Measurements from ENCODE around the gene DPP7. TPM values are rescaled to one million over a fixed set of nuclear protein-coding genes. Genes with fewer than 3 reads are reported as not detected.

The DPP7 gene
- total and polyA plus RNA-seq, 2 donors, result 112 to 476 TPM

DNA sequence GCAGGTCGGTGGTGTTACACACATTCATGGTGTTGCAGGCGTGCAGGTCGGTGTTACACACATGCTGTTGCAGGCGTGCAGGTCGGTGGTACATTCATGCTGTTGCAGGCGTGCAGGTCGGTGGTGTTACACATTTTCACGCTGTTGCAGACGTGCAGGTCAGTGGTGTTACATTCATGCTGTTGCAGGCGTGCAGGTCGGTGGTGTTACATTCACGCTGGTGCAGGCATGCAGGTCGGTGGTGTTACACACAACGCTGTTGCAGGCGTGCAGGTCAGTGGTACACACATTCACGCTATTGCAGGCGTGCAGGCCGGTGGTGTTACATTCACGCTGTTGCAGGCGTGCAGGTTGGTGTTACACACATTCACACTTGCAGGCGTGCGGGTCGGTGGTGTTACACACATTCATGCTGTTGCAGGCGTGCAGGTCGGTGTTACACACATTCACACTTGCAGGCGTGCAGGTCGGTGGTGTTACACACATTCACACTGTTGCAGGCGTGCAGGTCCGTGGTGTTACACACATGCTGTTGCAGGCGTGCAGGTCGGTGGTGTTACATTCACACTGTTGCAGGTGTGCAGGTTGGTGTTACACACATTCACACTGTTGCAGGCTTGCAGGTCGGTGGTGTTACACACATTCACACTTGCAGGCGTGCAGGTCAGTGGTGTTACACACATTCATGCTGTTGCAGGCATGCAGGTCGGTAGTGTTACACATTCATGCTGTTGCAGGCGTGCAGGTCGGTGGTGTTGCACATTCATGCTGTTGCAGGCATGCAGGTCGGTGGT lies 11.1 kb downstream of the DPP7 start:
- peaks cover 8 to 17% of the 10 kb centered on the region in 2 donors for H3K9me3 ChIP-seq (ENCODE audit: control insufficient read depth in 2 of 2, insufficient read depth in 1 of 2, low read length in 1 of 2)
- 95% methylated on average over 37 of the region's 37 CpGs for WGBS

DNA sequence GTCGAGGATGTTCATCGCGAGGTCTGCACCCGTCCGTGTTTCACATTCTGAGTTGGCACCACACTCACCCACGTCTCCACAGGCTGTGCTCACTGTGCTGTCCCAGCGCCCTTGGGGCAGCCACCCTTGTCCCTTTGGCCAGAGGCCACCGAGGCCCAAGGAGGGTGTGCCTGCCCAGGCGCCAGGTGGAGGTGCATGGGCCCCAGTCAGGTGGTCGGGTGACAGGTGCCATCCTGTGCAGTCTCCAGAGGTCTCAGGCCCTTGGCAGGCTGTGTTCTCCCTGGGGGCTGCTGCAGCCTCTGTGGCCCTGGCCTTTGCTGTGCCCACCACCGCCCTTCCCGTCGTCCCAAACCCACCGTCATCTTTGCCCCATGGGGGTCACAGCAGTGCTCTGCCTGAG lies 15.3 kb downstream of the DPP7 start:
- no peak overlapping the region for H3K4me3 ChIP-seq (ENCODE audit: low read length in 2 of 2)
- H3K27ac ChIP-seq (ENCODE audit: low read depth in 1 of 2, low read length in 1 of 2), result no peak overlapping the region
- peaks cover 63 to 72% of the 10 kb centered on the region in 2 donors for H3K36me3 ChIP-seq (ENCODE audit: control insufficient read depth in 2 of 2, insufficient read depth in 2 of 2, low read length in 1 of 2)
- H3K9me3 ChIP-seq (ENCODE audit: control insufficient read depth in 2 of 2, insufficient read depth in 1 of 2, low read length in 1 of 2), result peaks cover 8 to 24% of the 10 kb centered on the region in 2 donors
- H3K4me1 ChIP-seq (ENCODE audit: control insufficient read depth in 2 of 2, insufficient read depth in 2 of 2, low read length in 2 of 2), result peaks cover 4 to 19% of the 10 kb centered on the region in 2 donors
- WGBS, result 91% methylated on average over 14 of the region's 14 CpGs
- no peak for DNase-seq (ENCODE audit: low read depth in 6 of 9, low spot score in 9 of 9)
- no peaks in the 10 kb centered on the region for H3K27me3 ChIP-seq (ENCODE audit: control insufficient read depth in 2 of 2, insufficient read depth in 1 of 2, low read length in 1 of 2)

More for the DNA sequence above, 11.1 kb downstream of the DPP7 start:
- Histone ChIP-seq H3K27ac (ENCODE audit: low read depth in 1 of 2, low read length in 1 of 2) (no peak overlapping the region), H3K4me1 (ENCODE audit: control insufficient read depth in 2 of 2, insufficient read depth in 2 of 2, low read length in 2 of 2) (no peaks in the 10 kb centered on the region), H3K27me3 (ENCODE audit: control insufficient read depth in 2 of 2, insufficient read depth in 1 of 2, low read length in 1 of 2) (no peaks in the 10 kb centered on the region), H3K4me3 (ENCODE audit: low read length in 2 of 2) (no peak overlapping the region), H3K36me3 (ENCODE audit: control insufficient read depth in 2 of 2, insufficient read depth in 2 of 2, low read length in 1 of 2) (peaks cover 77 to 93% of the 10 kb centered on the region in 2 donors)
- no peak for DNase-seq (ENCODE audit: low read depth in 6 of 9, low spot score in 9 of 9)

DNA sequence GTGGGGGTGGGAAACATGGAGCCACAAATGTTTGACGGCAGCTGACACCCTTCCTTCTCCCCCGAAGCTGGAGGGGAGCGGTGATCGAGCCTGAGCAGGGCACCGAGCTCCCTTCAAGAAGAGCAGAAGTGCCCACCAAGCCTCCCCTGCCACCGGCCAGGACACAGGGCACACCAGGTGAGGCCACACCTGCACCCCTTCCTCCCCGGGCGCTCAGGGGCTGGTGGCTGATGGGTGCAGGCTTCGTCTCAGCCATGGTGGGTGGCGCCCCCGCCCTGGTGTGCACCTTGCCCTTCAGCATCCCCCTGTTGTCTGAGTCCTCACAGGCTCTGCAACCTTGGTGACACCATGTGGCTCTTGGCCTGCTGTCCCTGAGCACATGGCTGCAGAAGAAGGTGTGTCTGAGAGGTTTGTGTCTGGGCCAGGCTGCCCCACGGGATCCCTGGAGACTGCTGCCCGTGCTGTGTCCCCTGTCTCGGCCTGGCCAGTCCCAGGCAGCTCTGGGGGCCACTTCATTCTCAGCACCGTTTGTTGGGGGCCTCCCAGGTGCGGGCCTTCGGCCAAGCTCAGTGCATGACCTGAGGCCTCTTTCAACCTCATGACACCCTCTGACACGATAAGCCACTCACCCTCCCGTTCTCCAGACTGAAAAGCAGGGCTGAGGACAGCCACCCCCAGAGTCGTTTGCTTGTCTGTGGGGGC lies 16.6 kb downstream of the DPP7 start:
- H3K4me3 ChIP-seq (ENCODE audit: low read length in 2 of 2), result no peak overlapping the region
- DNase-seq (ENCODE audit: low read depth in 6 of 9, low spot score in 9 of 9), result no peak
- H3K36me3 ChIP-seq (ENCODE audit: control insufficient read depth in 2 of 2, insufficient read depth in 2 of 2, low read length in 1 of 2), result peaks cover 50 to 60% of the 10 kb centered on the region in 2 donors
- 97% methylated on average over 20 of the region's 20 CpGs for WGBS
- peaks cover 5 to 21% of the 10 kb centered on the region in 2 donors for H3K9me3 ChIP-seq (ENCODE audit: control insufficient read depth in 2 of 2, insufficient read depth in 1 of 2, low read length in 1 of 2)
- peaks cover 4 to 19% of the 10 kb centered on the region in 2 donors for H3K4me1 ChIP-seq (ENCODE audit: control insufficient read depth in 2 of 2, insufficient read depth in 2 of 2, low read length in 2 of 2)
- no peak overlapping the region for H3K27ac ChIP-seq (ENCODE audit: low read depth in 1 of 2, low read length in 1 of 2)
- H3K27me3 ChIP-seq (ENCODE audit: control insufficient read depth in 2 of 2, insufficient read depth in 1 of 2, low read length in 1 of 2), result no peaks in the 10 kb centered on the region

DNA sequence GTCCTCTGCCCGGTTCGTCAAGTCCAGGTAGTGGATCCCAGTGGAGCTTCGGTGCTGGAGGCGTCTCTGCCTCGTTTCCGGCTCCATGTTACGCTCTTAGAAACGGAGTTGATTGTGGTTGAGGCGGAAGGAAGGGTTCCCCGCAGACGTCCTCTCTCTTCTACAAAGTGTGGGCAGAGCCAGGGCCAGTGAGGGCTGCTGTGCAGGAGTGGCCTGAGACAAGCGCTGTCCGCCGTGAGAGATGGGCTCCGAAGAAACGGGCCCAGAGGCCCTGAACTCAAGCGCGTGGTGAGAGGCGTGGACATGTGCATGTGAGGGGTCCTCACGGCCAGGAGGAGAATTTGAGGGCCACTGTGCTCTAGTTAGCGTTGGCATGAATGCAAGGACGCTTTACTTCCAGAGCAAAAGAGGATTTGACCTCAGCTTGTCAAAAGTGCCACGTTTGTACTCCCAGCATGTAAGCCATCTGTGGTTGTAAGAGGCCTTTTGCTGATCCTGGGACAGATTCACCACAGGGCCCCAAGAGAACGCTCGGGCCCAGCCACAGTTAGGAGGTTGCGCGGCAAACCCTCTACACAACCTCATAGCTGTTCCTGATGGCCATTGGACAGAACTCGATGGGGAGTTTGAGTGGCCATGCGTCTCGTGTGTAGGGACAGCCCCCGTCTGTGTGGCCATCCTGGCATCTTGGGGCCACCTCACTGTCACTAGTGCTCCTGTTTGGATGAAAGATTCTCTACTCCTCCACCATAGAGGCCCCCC lies 17.6 kb downstream of the DPP7 start:
- Histone ChIP-seq H3K36me3 (ENCODE audit: control insufficient read depth in 2 of 2, insufficient read depth in 2 of 2, low read length in 1 of 2) (peaks cover 43 to 55% of the 10 kb centered on the region in 2 donors), H3K9me3 (ENCODE audit: control insufficient read depth in 2 of 2, insufficient read depth in 1 of 2, low read length in 1 of 2) (peaks cover 0 to 11% of the 10 kb centered on the region in 2 donors), H3K4me1 (ENCODE audit: control insufficient read depth in 2 of 2, insufficient read depth in 2 of 2, low read length in 2 of 2) (peaks cover 4 to 19% of the 10 kb centered on the region in 2 donors), H3K4me3 (ENCODE audit: low read length in 2 of 2) (no peak overlapping the region), H3K27me3 (ENCODE audit: control insufficient read depth in 2 of 2, insufficient read depth in 1 of 2, low read length in 1 of 2) (no peaks in the 10 kb centered on the region), H3K27ac (ENCODE audit: low read depth in 1 of 2, low read length in 1 of 2) (peak overlapping the region in 1 of 2 donors; percentile 93)
- no peak for DNase-seq (ENCODE audit: low read depth in 6 of 9, low spot score in 9 of 9)
- WGBS, result 97% methylated on average over 31 of the region's 31 CpGs

DNA sequence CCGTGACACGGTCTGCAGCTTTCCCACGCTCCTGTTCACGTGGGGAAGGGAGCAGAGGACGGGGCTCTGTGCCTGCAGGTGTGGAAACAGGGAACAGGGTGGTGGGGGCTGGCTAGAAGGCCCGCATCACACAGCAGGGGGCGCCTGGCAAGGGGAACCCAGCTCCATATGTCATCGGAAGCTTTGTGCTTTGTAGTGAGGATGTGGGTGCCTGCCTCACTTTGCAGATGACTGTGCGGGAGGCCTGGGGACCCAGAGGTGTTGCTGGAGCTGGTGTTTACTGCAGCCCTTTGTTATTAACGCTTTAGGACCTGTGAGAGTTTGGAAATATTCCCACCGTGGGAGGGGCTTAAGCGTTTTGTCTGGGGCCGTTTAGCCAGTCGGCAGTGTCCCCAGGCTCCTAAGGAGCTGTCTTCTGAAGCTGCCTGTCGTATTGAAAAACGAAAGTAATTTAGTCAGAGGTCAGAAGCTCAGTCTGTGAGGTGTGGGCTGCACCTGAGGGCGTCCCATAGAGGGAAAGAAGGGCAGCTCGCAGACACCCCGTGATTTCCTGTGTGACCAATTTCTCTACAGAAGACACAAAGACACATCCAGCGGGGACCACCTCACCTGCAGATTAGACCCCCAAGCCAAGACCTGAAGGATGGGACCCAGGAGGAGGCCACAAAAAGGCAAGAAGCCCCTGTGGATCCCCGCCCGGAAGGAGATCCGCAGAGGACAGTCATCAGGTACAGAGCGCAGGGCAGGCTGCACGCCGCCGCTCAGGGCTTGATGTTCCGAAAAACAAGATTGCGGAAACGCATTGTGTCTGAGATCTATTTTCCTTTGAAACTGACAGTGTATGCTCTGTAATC lies 18.6 kb downstream of the DPP7 start:
- H3K9me3 ChIP-seq (ENCODE audit: control insufficient read depth in 2 of 2, insufficient read depth in 1 of 2, low read length in 1 of 2), result peaks cover 0 to 10% of the 10 kb centered on the region in 2 donors
- H3K4me3 ChIP-seq (ENCODE audit: low read length in 2 of 2), result peak overlapping the region; percentile 4 to 45
- H3K27ac ChIP-seq (ENCODE audit: low read depth in 1 of 2, low read length in 1 of 2), result peak overlapping the region; percentile 93 to 94
- 54% methylated on average over 30 of the region's 30 CpGs for WGBS
- DNase-seq (ENCODE audit: low read depth in 6 of 9, low spot score in 9 of 9), result peak; percentile 62 to 95 (median 85)
- no peaks in the 10 kb centered on the region for H3K27me3 ChIP-seq (ENCODE audit: control insufficient read depth in 2 of 2, insufficient read depth in 1 of 2, low read length in 1 of 2)
- peaks cover 36 to 49% of the 10 kb centered on the region in 2 donors for H3K36me3 ChIP-seq (ENCODE audit: control insufficient read depth in 2 of 2, insufficient read depth in 2 of 2, low read length in 1 of 2)
- peaks cover 4 to 19% of the 10 kb centered on the region in 2 donors for H3K4me1 ChIP-seq (ENCODE audit: control insufficient read depth in 2 of 2, insufficient read depth in 2 of 2, low read length in 2 of 2)

DNA sequence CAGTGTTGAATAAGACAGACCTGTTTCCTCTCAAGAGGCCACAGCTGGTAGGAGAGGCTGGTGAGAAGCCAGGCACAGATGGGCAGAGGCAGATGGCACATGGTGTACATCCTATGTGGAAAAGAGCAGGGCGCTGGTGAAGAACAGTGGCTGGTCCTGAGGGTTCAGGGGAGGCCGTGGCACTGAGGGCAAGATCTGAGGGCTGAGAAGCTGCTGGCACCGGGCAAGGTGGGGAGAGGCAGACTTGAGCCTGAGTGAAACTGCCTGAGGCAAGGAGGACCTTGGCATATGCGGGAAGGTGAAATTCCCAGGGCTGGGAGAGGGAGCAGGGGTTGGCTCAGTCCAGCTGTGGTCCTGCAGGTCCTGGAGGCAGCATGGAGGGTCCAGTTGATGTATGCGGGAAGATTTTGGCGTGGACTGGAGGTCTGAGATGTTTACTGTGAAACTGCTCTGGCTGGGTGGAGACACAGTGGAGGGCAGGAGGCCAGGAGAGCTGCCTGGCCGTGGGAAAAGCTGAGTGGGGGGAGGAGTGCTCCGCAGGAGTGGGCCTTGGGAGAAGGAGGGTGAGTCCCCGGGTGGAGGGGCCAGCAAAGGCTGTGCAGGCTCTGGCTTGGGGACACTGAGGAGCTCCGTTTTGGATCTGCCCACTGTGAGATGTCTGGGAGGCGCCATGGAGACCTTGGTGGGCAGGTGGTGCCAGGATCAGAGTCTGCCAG lies 25.1 kb downstream of the DPP7 start:
- Histone ChIP-seq H3K4me1 (ENCODE audit: control insufficient read depth in 2 of 2, insufficient read depth in 2 of 2, low read length in 2 of 2) (peaks cover 15 to 20% of the 10 kb centered on the region in 2 donors), H3K27ac (ENCODE audit: low read depth in 1 of 2, low read length in 1 of 2) (no peak overlapping the region), H3K36me3 (ENCODE audit: control insufficient read depth in 2 of 2, insufficient read depth in 2 of 2, low read length in 1 of 2) (peaks cover 6 to 9% of the 10 kb centered on the region in 2 donors), H3K27me3 (ENCODE audit: control insufficient read depth in 2 of 2, insufficient read depth in 1 of 2, low read length in 1 of 2) (peaks cover 5 to 18% of the 10 kb centered on the region in 2 donors), H3K9me3 (ENCODE audit: control insufficient read depth in 2 of 2, insufficient read depth in 1 of 2, low read length in 1 of 2) (no peaks in the 10 kb centered on the region), H3K4me3 (ENCODE audit: low read length in 2 of 2) (no peak overlapping the region)
- WGBS, result 97% methylated on average over 11 of the region's 11 CpGs
- no peak for DNase-seq (ENCODE audit: low read depth in 6 of 9, low spot score in 9 of 9)

DNA sequence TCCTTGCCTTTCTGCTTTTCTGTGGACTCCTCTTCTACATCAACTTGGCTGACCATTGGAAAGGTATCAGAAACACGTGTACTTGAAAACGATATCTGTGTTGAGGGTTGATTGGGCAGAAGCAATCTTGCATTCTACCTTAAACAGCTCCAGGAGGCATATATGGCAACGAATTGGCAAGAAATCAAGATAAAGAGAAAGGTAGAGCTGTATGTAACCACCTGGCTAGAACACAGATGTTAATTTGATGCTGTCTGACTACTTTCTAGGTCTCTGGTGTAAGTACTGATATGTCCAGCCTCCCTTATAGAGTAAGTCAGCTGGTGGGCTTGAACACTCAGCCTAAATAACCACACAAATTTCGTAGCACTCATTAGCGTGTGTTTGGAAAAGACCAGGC lies 26.4 kb downstream of the DPP7 start:
- 95% methylated on average over 5 of the region's 5 CpGs for WGBS
- DNase-seq (ENCODE audit: low read depth in 6 of 9, low spot score in 9 of 9), result no peak
- H3K4me3 ChIP-seq (ENCODE audit: low read length in 2 of 2), result no peak overlapping the region
- peaks cover 5 to 24% of the 10 kb centered on the region in 2 donors for H3K27me3 ChIP-seq (ENCODE audit: control insufficient read depth in 2 of 2, insufficient read depth in 1 of 2, low read length in 1 of 2)
- H3K4me1 ChIP-seq (ENCODE audit: control insufficient read depth in 2 of 2, insufficient read depth in 2 of 2, low read length in 2 of 2), result peaks cover 15 to 20% of the 10 kb centered on the region in 2 donors
- H3K27ac ChIP-seq (ENCODE audit: low read depth in 1 of 2, low read length in 1 of 2), result no peak overlapping the region
- no peaks in the 10 kb centered on the region for H3K9me3 ChIP-seq (ENCODE audit: control insufficient read depth in 2 of 2, insufficient read depth in 1 of 2, low read length in 1 of 2)
- peaks cover 6 to 9% of the 10 kb centered on the region in 2 donors for H3K36me3 ChIP-seq (ENCODE audit: control insufficient read depth in 2 of 2, insufficient read depth in 2 of 2, low read length in 1 of 2)

Data from thymus (tissue), 11 donors.